ENCODE data around the gene UBE2O.
A peak's percentile ranks its signal among the peaks of the same experiment; 100 is the strongest.

The UBE2O gene

GRCh38 chr17:76452660-76453430 is at the start of gene UBE2O:
Gene UBE2O (minus strand): TSS chr17:76453152. CDS start chr17:76453141, 11 bp downstream.
- peak; percentile 84 to 92 for DNase-seq (ENCODE audit: low read depth in 2 of 2)

GRCh38 chr17:76501827-76502307 is 48.9 kb upstream of the UBE2O start:
- no peak for DNase-seq (ENCODE audit: low read depth in 2 of 2)

- peak; percentile 98 to 99 for DNase-seq (ENCODE audit: low read depth in 2 of 2)
These were observed 48.3 kb upstream of the UBE2O start, which contains the start of gene RHBDF2 for GRCh38 chr17:76501018-76501826. Gene RHBDF2 (minus strand): TSS chr17:76501423. CDS start chr17:76481524, 19,899 bp downstream.

- no peak for DNase-seq (ENCODE audit: low read depth in 2 of 2)
These were observed 47.7 kb upstream of the UBE2O start for GRCh38 chr17:76500747-76501017.

GRCh38 chr17:76500074-76500746 is 47.3 kb upstream of the UBE2O start:
- no peak for DNase-seq (ENCODE audit: low read depth in 2 of 2)

- no peak for DNase-seq (ENCODE audit: low read depth in 2 of 2)
These were observed 46.3 kb upstream of the UBE2O start for GRCh38 chr17:76499267-76499667.

- DNase-seq (ENCODE audit: low read depth in 2 of 2): no peak
These were observed 45.9 kb upstream of the UBE2O start for GRCh38 chr17:76498876-76499251.

GRCh38 chr17:76497979-76498875 is 45.3 kb upstream of the UBE2O start:
- DNase-seq (ENCODE audit: low read depth in 2 of 2): no peak

GRCh38 chr17:76497699-76497978 is 44.7 kb upstream of the UBE2O start:
- no peak for DNase-seq (ENCODE audit: low read depth in 2 of 2)

GRCh38 chr17:76496464-76496863 is 43.5 kb upstream of the UBE2O start:
- DNase-seq (ENCODE audit: low read depth in 2 of 2): no peak

- DNase-seq (ENCODE audit: low read depth in 2 of 2): no peak
These were observed 42.9 kb upstream of the UBE2O start for GRCh38 chr17:76495663-76496400.

- no peak for DNase-seq (ENCODE audit: low read depth in 2 of 2)
These were observed 40.7 kb upstream of the UBE2O start for GRCh38 chr17:76493505-76494167.

GRCh38 chr17:76492989-76493501 is 40.1 kb upstream of the UBE2O start:
- DNase-seq (ENCODE audit: low read depth in 2 of 2): no peak

- no peak for DNase-seq (ENCODE audit: low read depth in 2 of 2)
These were observed 39.4 kb upstream of the UBE2O start for GRCh38 chr17:76492123-76492988.

GRCh38 chr17:76491271-76492122 is 38.5 kb upstream of the UBE2O start:
- no peak for DNase-seq (ENCODE audit: low read depth in 2 of 2)

- DNase-seq (ENCODE audit: low read depth in 2 of 2): no peak
These were observed 37.3 kb upstream of the UBE2O start for GRCh38 chr17:76490112-76490710.

GRCh38 chr17:76487451-76488192 is 34.7 kb upstream of the UBE2O start:
- DNase-seq (ENCODE audit: low read depth in 2 of 2): no peak
